Astrocyte of the cerebellum (primary cell): ENCODE data around the gene CACNA1D.

Source experiments
- DNase-seq: peaks from one replicate; pipeline ENCODE4 v3.0.0-alpha.2; 2011; ENCODE audit warnings: low read depth
- H3K4me3 ChIP-seq: 2 replicates; pipeline ENCODE4 v1.5.1; 2011; ENCODE audit warnings: mild to moderate bottlenecking, low read depth, low read length, moderate library complexity
- in situ Hi-C: cut with HindIII; loops from 2 replicates; pipeline ENCODE4 v1.10.0; 2017; ENCODE audit warnings: low sequenced_read_pairs
- TF ChIP-seq, protein P1 (sequence below): IDR thresholded peaks from 2 replicates; pipeline ENCODE4 v1.5.1; 2012; ENCODE audit warnings: low read length, low read depth, moderate library complexity, mild to moderate bottlenecking; ENCODE audit errors: missing control alignments

Gene CACNA1D

GRCh38 chr3:53773611-53774368, 279.4 kb downstream of the CACNA1D start:
- in situ Hi-C loops, result no loop called here
- TF ChIP-seq, protein P1, sequence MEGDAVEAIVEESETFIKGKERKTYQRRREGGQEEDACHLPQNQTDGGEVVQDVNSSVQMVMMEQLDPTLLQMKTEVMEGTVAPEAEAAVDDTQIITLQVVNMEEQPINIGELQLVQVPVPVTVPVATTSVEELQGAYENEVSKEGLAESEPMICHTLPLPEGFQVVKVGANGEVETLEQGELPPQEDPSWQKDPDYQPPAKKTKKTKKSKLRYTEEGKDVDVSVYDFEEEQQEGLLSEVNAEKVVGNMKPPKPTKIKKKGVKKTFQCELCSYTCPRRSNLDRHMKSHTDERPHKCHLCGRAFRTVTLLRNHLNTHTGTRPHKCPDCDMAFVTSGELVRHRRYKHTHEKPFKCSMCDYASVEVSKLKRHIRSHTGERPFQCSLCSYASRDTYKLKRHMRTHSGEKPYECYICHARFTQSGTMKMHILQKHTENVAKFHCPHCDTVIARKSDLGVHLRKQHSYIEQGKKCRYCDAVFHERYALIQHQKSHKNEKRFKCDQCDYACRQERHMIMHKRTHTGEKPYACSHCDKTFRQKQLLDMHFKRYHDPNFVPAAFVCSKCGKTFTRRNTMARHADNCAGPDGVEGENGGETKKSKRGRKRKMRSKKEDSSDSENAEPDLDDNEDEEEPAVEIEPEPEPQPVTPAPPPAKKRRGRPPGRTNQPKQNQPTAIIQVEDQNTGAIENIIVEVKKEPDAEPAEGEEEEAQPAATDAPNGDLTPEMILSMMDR, result no peak
- H3K4me3 ChIP-seq, result no peak overlapping the region
- peak; percentile 34 for DNase-seq

- H3K4me3 ChIP-seq, result no peak overlapping the region
- TF ChIP-seq, protein P1, result no peak
- in situ Hi-C loops, result no loop called here
- DNase-seq, result no peak
Measured at GRCh38 chr3:53774414-53774813, 280.0 kb downstream of the CACNA1D start.

GRCh38 chr3:53775018-53775417, 280.6 kb downstream of the CACNA1D start:
- TF ChIP-seq, protein P1, result no peak
- in situ Hi-C loops, result no loop called here
- no peak for DNase-seq
- H3K4me3 ChIP-seq, result no peak overlapping the region

- DNase-seq, result no peak
- in situ Hi-C loops, result no loop called here
- no peak overlapping the region for H3K4me3 ChIP-seq
- TF ChIP-seq, protein P1, result no peak
Measured at GRCh38 chr3:53775834-53776251, 281.4 kb downstream of the CACNA1D start.

DNA sequence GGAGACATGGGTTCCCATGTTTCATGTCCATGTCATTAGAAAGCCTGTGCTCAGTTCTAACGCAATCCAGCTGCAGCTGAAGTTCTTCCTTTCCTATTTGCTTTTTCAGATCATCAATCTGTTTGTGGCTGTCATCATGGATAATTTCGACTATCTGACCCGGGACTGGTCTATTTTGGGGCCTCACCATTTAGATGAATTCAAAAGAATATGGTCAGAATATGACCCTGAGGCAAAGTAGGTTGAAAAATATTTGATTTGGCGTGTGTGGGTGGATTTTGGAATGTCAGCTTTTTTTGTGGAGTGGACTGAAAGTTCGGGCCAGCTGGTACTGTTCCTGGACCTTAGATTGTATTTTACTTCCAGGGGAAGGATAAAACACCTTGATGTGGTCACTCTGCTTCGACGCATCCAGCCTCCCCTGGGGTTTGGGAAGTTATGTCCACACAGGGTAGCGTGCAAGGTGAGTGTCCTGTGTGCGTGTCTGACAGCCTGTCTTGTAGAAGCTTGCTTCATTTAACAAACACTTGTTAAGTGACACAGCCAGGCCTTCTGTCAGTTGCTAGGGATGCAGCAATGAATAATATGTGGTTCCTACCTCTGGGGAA, 282.2 kb downstream of the CACNA1D start:
- TF ChIP-seq, protein P1, result no peak
- no peak overlapping the region for H3K4me3 ChIP-seq
- in situ Hi-C loops, result no loop called here
- DNase-seq, result no peak

GRCh38 chr3:53777468-53777867, 283.1 kb downstream of the CACNA1D start:
- in situ Hi-C loops, result no loop called here
- no peak for DNase-seq
- TF ChIP-seq, protein P1, result no peak
- no peak overlapping the region for H3K4me3 ChIP-seq
